GM12891 (cell line): Measurements from ENCODE around the gene TAS2R41.
"Not testable (repeated sequence)": the region's sequence is repeated elsewhere in the genome, so short reads cannot be mapped to it uniquely, and the experiment has no call there.

Source experiments
- DNase-seq: peaks from one replicate; pipeline ENCODE4 v3.0.0; 2011; ENCODE audit warnings: low spot score; ENCODE audit not compliant: insufficient read length
- FAIRE-seq: peaks from 2 replicates; lab custom pipeline; 2011; peaks lifted over from hg19 to GRCh38; lab: Jason Lieb, UNC
- PAX5 ChIP-seq: IDR thresholded peaks from 2 replicates; pipeline ENCODE4 v1.6.1; 2011; ENCODE audit warnings: low read length, moderate library complexity, mild to moderate bottlenecking; ENCODE audit not compliant: insufficient read depth, severe bottlenecking
- POLR2A ChIP-seq: IDR thresholded peaks from 2 replicates; pipeline ENCODE4 v1.6.1; 2011; ENCODE audit warnings: low read depth, low read length, control low read depth
- POLR2AphosphoS5 ChIP-seq: IDR thresholded peaks from 2 replicates; pipeline ENCODE4 v1.6.1; 2011; ENCODE audit warnings: low read depth, low read length, control low read depth
- POU2F2 ChIP-seq: IDR thresholded peaks from 2 replicates; pipeline ENCODE4 v1.6.1; 2011; ENCODE audit warnings: low read depth, mild to moderate bottlenecking, control low read depth, low read length, moderate library complexity
- SPI1 ChIP-seq: IDR thresholded peaks from 2 replicates; pipeline ENCODE4 v1.6.1; 2011; ENCODE audit warnings: low read depth, low read length, control low read depth
- TAF1 ChIP-seq: IDR thresholded peaks from 2 replicates; pipeline ENCODE4 v1.6.1; 2011; ENCODE audit warnings: low read depth, low read length, control low read depth

Gene TAS2R41

GRCh38 chr7:143514995-143515735 is 37.5 kb downstream of the TAS2R41 start:
- TF ChIP-seq POLR2AphosphoS5 (no peak), POU2F2 (no peak), SPI1 (no peak), PAX5 (no peak), POLR2A (no peak), TAF1 (no peak)
- FAIRE-seq = no peak
- DNase-seq = no peak

GRCh38 chr7:143516981-143517380 is 39.3 kb downstream of the TAS2R41 start:
- no peak for DNase-seq
- FAIRE-seq = no peak
- TF ChIP-seq POU2F2 (no peak), PAX5 (no peak), POLR2AphosphoS5 (no peak), SPI1 (no peak), POLR2A (no peak), TAF1 (no peak)

GRCh38 chr7:143518521-143518920 is 40.8 kb downstream of the TAS2R41 start:
- TF ChIP-seq PAX5 = no peak
- no peak for TF ChIP-seq POU2F2
- no peak for TF ChIP-seq TAF1
- TF ChIP-seq POLR2AphosphoS5 = no peak
- TF ChIP-seq SPI1 = no peak
- no peak for TF ChIP-seq POLR2A
- DNase-seq (no peak), FAIRE-seq (no peak)

GRCh38 chr7:143518941-143519340 is 41.3 kb downstream of the TAS2R41 start:
- TF ChIP-seq TAF1 = no peak
- TF ChIP-seq POLR2AphosphoS5 = no peak
- TF ChIP-seq POLR2A = no peak
- TF ChIP-seq SPI1 = no peak
- TF ChIP-seq PAX5 = no peak
- TF ChIP-seq POU2F2 = no peak
- no peak for FAIRE-seq
- DNase-seq = no peak

GRCh38 chr7:143519411-143520131 is 41.9 kb downstream of the TAS2R41 start:
- FAIRE-seq (no peak), DNase-seq (no peak)
- TF ChIP-seq PAX5 (no peak), POLR2A (no peak), POU2F2 (no peak), POLR2AphosphoS5 (no peak), TAF1 (no peak), SPI1 (no peak)

GRCh38 chr7:143522309-143522916 is 44.7 kb downstream of the TAS2R41 start:
- FAIRE-seq = peak; percentile 16
- not testable (repeated sequence) for DNase-seq
